Measurements from ENCODE around the gene RTN4R.
A peak's percentile ranks its signal among the peaks of the same experiment; 100 is the strongest.
"Not testable (repeated sequence)": the region's sequence is repeated elsewhere in the genome, so short reads cannot be mapped to it uniquely, and the experiment has no call there.

RTN4R gene

DNA sequence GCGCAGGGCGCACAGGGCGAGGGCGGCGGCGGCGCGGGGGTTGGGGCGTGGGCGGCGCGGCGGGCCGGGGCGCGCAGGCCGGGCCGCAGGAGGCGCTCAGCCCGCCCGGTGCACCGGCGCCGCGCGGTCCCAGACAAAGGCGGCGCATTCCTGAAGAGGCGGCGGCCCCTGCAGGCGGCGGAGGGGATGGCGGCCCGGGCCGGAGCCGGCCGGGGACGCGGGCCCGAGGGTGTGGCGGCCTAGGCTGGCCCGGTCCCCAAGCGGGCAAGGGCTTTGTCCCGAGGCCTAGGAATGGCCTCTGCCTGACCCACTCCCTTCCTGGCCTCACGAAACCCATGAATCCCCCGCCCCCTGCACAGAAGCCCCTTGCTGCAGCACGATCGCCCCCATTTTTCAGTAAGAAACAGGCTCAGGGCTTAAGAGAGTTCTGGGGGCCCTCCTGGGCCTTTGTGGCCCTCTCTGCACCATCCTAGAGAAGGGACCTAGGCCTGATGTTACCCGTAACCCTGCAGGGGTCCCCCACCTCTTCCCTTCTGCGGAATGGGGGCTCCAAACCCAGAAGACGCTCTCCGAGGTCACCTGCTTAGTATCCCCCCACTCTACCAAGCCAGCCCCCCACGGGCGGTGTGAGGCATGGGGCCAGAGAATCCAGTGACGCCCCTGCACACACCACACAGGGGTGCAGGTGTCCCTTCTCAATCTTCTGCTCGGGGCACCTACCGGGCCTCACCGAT is at the start of gene RTN4R:
Gene RTN4R (minus strand): TSS at position 40 of the 734 bp plus-strand sequence. CDS start 226 bp downstream, outside the sequence.
- peak; percentile 38 to 51 for DNase-seq

DNA sequence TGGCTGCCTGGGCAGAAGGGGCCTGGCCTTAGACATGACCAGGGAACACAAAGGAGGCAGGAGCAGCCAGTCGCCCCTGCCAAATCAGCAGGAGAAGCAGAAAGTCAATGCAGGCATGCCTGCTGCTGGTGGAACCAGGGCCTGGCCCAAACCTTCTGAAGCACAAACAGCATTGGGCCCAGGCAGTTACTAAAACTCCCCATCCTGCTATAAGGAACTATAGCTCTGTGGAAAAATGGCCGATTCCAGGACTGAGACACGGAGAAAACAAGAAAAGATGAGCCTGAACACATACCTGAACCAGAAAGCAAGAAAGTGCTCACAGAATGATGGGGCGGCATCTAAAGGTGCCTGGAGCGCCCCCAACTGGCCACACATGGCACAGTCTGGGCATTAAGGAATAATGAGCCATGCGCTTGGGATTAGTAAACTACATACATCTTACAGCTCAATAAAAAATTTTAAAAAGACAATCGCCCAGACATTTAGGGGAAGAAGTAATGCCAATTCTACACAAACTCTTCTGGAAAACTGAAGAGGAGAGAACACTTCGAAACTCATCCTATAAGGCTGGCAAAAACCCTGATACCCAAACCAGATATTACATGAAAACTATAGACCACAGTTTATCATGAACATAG is 49.4 kb upstream of the RTN4R start:
- DNase-seq: not testable (repeated sequence)

DNA sequence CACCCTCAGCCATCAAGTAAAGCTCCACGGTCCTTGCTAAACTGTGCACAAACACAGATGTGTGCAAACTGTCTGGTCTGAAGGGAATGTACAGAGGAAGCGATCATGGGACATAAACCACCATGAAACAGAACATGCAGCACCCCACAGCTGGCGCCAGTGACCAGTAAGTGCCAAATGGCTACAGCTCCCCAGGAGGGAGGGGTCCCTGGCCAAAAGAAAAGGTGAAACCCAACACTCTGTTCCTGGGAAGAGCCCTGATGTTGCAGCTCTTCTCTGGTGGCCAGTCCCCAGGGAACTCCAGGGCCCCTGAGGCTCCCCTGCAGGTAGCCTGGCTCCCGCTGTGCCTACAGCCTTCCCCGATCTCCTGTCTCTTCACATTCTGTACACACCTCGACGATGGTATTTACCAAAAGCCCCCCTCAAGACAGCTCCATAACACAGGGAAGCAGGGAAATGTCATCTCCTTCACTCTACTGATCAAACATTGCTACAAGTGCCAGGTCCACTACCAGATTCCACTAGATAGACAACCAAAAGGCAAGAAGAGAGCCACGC is 48.8 kb upstream of the RTN4R start:
- no peak for DNase-seq

DNA sequence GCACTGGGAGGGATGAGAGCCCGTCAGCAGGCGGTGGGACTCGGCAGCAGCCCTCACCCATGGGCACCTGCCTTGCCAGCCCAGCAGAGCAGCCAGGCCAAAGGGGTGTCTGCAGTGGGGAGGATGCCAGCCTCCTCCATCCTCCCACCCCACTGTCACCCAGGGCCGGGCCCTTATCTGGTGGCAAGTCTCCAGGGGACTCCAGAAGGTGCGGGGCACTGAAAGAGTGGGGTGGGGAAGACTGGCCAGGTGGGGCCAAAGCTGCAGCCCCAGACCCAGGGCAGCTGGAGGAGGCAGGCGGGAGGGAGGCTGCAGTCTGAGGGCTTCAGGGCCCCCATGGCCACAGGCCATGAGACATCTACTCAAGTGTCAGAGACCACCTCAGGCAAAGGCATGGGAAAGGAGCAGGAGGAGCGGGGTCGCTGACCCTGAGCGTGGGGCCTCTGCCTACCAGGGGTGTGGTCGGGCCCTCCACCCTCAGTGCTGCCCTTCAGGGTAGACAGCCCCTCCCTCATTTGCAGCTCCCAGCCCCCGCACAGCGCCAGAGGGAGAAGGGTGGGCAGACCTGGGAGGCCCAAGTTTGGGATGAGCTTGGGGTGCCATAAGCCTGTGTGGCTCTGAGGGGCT is 48.2 kb upstream of the RTN4R start:
- no peak for DNase-seq

DNA sequence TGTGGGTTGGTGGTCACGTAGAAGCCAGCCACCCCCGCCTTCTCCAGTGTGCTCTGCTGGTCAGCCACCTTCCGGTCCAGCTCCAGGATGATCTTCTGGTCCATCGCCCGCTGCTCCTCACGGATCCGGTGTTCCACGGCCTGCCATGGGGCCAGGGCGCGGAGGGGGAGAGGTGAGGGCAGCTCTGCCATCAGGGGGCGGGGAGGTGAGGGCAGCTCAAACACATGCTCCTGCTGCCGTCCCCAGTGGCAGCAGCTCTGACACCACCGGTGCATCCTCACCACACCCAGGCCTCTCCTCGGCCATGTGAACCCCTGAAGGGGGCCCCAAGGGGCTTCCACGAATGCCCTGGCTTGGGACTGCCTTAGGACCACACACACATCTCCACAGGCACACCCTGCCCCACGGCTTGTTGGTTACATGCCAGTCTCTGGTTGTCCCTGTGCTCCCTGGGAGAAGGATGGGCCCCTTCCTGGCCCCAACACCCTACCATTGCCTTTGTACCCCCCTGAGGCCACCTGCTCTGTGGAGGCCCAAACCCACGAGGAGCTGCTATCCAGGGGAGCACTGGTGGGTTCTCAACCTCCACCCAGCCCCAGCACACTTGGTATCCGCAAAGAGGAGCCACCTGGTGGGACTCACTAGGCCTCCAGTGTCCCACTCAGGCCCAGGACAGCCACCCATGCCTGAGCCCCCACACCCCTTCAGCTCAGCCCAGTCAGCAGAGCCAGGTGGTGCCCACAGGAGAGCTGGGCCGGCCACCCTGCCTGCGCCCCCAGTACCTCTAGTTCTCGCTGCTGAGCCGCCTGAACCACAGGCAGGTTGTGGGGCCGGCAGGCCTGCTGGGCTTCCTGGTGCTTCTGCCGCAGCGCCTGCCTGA is 47.5 kb upstream of the RTN4R start:
- DNase-seq: no peak

DNA sequence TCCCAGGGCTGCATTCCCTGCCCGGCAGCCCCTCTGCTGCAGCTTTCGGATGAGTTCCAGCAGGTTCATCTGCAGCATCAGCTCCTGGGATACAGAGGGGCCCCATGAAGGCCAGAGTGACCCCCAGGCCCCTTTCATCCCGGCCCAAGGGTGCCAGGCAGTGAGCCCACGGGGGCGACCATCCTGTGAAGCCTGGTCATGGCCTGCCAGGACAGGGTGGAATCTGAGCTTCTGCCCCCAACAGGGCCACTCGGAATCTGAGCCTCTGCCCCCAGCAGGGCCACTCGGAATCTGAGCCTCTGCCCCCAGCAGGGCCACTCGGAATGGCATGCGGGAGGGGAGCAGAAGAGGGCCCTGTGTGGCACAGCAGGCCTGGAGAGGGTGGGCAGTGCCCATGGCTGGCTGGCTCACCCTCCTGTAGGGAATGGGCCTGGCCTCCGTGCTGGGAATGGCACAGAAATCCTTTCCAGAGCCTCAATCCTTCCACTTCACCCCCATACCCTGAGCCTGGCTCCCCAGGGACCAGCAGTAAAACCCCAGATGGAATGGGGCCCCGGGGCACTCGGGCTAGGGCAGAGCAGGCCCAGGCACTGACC is 46.7 kb upstream of the RTN4R start:
- not testable (repeated sequence) for DNase-seq

DNA sequence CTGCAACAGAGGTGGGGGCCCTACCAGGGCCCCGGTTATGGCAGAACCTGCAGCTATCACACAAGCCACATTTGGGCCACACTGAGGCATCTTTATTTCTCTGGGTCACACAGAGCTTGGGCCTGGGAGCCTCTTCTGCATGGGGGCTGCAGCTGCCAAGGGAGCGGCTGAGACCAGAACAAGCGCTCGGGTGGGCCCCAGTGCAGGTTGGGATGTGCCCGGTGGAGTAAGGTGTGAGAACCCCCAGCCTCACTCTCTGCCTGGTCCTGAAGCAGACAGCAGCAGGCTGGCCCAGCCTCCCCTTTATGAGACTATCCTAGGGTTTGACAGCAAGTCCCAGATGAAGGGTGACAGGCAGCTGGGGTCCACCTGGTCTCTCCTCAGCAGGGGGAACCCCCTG is 46.1 kb upstream of the RTN4R start:
- DNase-seq: not testable (repeated sequence)

DNA sequence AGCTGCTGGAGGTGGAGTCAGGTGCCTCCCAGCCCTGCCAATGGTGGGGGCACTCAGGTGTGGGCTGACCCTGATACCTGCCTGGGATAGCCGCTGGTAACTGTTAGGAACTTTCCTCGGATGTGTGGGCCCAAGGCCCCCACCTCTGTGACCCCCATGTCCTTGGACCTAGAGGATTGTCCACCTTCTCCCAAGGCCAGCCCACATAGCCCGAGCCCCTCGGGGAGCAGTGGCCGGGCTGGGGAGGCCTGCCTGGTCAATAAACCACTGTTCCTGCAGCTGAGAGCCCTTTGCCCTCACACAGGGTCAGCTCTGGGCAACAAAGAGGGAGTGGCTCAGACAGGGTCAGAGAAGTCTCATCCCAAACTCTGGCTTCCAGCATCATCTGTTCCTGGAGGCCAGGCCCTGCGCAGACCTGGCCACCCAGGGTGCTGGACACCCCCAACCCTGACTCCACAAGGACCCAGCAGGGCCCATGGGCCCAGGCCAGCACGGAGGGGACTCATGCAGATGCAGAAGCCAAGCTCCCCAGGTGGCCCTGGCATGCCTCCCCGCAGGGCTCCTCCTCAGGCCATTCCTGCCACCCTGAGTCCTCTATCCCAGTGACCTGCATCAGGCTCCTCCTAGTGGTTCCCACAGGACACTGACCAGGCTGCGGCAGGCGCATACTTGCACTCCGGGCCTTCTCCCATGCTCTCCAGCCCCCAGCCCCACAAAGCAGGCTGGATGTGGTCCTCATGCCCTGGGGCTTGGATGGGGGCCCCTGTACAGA is 45.4 kb upstream of the RTN4R start:
- not testable (repeated sequence) for DNase-seq

DNA sequence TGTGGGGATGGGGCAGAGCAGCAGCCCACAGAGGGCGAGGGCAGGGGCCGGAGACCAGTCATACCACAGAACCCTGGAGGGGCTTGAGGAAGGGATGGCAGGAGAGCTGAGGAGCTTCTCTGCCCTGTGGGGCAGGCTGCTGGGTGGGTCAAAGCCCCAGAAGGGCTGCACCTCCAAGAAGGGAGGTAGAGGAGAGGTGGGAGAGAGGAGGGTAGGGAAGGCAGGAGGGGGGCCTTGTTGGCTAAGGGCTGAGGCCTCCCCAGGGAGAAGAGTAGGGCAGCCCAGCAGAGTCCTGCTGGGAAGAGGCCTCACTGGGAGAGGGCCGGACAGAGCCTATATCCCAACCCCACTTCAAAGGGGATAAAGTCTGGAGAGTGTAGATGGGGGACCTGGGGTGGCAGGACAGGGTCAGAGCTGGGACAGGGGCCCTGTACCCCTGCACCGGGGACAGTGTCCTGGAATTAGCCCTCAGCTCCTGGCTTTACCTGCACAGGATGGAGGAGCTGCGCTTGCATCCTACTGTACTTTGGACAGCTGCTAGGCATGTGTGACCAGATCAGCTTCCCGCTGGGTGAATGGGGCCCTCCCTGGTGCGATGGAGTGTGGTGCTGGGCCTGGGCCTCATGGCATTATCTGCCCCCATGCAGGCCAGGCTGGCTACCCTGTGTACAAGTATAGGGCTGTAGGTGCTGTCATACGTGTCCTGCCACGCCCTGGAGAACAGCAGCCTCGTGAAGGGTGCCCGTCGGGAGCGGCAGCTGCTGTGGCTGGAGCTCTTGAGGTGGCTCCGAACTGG is 44.5 kb upstream of the RTN4R start:
- DNase-seq: no peak

DNA sequence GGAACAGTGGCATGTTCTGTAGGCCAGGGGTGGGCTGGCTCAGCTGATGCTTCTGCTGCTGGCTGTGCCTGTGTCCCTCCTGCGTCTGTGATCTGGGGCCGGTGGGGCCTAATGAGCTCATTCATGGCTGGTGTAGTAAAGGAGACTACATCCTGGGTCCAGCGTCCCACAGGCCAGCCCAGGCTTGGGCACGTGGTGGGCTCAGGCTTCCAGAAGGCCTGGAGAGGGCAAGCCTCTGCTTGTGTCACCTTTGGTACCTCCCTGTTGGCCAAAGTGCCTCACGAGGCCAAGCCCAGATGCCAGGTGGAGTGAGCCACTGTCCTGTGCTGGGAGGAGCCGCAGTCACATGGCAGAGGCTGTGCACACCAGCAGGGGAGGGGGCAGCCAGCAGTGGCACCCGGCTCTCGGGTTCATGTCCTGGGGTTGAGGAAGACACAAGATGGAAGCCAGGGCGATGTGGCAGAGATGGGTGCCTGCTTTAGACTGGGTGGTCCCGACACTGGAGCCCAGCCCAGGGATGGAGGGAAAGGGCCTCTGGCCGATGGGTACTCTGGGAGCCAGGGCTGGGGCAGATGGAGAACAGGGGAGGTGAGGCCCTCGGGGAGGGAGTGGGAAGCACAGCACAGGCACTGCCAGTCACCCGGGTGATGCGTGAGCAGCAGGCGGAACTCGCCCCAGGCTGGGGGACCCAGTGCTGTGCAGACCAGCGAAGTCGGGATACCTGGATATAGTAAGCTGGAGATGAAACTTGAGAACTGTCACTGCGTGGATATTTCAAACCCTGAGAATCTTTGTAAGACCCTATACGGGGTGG is 43.3 kb upstream of the RTN4R start:
- DNase-seq: not testable (repeated sequence)

DNA sequence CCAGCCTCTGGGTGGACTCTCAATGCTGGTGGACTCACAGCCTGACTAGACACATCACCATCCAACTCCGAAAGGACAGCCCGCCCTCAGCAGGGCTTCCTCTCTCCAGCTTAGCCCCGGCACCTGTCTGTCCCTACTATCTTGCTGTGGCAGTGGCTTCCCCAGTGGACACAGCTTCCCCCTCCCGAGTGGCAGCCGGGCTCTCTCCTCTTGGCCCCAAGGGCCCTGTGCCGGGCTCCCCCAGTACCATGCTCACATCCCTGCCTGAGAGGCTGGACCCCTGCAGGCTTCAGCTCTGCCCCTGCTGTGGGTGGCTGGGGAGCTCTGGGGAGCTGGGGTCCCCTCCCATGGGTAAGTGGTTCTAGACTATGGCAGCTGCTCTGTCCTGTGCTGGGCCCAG is 42.7 kb upstream of the RTN4R start:
- DNase-seq: not testable (repeated sequence)

DNA sequence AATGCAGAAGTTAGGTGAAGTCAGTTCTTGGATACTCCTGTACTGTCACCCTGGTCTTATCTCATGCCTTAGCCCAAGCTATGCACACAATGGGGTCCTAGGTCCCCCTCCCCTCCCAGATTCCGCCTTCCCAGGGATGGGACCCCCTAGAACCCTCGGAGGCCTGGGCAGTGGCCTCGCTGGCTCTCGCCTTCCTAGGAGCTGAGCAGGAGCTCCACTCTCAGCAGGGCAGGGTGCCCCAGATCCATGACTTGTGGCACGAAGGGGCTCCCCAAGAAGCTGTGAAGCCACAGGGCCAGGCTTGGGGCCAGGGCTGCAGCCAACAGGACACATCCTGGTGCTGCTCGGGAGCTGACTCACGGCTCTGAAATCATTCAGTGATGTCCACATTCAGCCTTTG is 42.1 kb upstream of the RTN4R start:
- not testable (repeated sequence) for DNase-seq

DNA sequence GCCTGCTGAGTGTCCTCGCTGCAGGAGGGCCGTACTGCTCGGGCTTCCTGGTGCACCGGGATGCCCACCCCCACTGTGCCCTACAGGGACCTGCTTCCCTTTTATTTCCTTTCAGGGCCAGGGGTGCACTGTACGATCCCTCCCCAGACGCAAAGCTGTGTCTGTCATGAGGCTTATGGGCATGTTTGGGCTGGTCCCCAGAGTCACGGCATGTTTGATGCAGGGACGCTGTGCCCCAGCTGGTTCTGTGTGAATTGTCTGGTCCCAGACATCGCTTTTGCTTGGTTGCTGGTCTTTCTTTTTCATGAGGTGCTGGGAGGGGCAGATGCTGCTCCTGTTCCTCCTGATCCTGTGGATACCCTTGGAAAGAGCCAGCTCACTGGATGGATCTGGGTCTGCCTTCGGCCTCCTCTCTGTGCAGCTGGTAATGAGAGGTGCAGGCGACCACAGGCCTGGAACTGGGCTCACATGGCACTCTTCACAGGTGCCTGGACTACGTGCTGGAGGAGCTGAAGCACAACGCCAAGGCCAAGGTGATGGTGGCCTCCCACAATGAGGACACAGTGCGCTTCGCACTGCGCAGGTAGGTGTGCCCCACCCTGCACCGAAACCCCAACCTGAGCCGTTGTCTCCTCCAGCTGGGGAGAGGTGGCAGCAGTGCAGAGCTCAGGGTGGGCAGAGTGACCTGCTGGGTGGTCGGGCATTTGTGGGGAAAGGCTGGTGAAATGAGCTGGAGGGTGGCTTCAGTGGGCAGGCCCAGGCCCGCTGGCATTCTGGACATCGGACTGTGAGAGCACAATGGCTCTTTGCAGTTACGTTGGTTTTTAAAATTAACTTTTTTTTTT is 40.9 kb upstream of the RTN4R start:
- not testable (repeated sequence) for DNase-seq

GRCh38 chr22:20307448-20308447 is 39.6 kb upstream of the RTN4R start:
- DNase-seq: not testable (repeated sequence)

DNA sequence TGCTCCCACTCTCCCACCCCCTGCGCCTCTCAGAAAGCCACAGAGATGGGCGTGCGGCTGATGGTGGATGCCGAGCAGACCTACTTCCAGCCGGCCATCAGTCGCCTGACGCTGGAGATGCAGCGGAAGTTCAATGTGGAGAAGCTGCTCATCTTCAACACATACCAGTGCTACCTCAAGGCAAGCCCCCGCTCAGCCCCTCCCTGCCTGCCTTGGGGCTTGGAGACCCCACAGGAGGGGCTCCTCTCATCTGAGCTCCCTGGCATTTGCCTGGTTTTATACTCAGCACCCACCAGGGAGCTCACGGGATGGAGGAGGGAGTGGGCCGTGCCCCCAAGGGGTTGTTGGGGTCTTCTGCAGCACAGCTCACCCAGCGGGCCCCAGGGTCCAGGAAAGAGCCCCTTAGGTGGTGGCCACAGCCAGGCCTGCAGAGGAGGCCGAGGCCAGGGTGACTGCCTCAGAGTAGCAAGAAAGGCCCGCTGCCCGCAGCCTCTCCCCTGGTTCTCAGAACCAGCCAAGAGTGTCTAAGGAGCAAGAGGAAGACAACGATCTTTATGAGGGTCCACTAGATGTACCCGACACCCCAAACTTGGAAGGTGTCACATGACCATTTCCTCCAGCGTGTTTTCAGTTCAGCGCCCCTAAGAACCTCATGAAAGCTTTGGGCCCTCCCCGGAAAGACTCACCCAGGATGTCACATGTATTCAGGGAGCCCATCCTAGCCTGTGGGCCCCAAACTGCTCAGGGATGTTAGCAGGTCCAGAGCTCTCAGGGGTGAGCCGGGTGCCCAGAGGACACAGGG is 38.7 kb upstream of the RTN4R start:
- DNase-seq: not testable (repeated sequence)

DNA sequence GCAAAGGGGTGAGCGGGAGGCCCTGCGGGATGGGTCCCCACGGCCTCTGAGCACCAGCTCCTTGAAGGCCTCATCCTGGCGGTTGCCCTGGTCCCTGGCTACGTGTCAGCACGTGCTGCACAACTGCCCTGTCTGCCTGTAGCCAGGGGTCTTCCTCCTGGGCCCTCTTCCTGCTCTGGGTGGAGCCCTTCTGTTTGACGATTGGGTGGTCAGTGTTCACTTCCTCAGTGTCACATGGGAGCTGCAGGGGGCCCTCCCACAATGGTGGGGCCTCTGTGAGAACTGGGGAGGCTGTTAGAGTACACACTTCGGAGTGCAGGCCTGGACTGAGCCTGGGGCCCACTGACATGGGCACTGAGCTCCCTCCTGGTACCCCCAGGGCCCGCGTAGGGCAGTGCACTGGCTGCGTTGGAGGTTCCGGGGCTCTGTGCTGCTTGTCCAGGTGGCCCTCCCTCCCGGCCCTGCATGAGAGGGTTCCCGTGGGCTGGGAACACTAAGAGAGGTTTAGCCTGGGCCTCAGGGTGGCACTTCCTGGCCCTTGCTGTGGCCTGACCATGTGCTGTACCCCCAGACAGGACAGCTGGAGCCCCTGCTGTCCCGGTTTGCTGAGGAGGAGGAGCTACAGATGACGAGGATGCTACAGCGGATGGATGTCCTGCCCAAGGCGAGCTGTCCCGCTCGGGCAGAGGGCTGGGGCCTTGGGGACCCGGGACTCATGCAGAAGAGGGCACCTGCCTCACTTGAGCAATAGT is 38.0 kb upstream of the RTN4R start:
- no peak for DNase-seq
